ENCODE results near the gene PDE6D.

The PDE6D gene

GRCh38 chr2:231780909-231781797 lies at the start of gene PDE6D:
PDE6D (minus strand) TSS chr2:231781282; CDS start chr2:231781114, 168 bp downstream.
- H3K36me3 ChIP-seq (ENCODE audit: insufficient read depth, low read depth, low read length): no peaks in the 10 kb centered on the region
- peaks cover 14% of the 10 kb centered on the region for H3K27me3 ChIP-seq (ENCODE audit: insufficient read depth, low read length)
- H3K9me3 ChIP-seq (ENCODE audit: insufficient read depth, low read depth, low read length): no peaks in the 10 kb centered on the region
- no peak within 1 kb of the TSS for H3K27ac ChIP-seq (ENCODE audit: low read length)
- peak within 1 kb of the TSS; percentile 59; the same call in 1 of the 2 replicates for H3K9ac ChIP-seq (ENCODE audit: low read depth, low read length)
- H3K4me1 ChIP-seq (ENCODE audit: insufficient read depth, low read length): peaks cover 13% of the 10 kb centered on the region; the same call in 1 of the 2 replicates
- H3K4me3 ChIP-seq (ENCODE audit: low read length): peak within 1 kb of the TSS; percentile 77

- Histone ChIP-seq H3K9me3 (ENCODE audit: insufficient read depth, low read depth, low read length) (peaks cover 11% of the 10 kb centered on the region; the same call in 1 of the 2 replicates), H3K36me3 (ENCODE audit: insufficient read depth, low read depth, low read length) (no peaks in the 10 kb centered on the region), H3K27me3 (ENCODE audit: insufficient read depth, low read length) (no peaks in the 10 kb centered on the region), H3K4me3 (ENCODE audit: low read length) (no peak overlapping the region), H3K4me1 (ENCODE audit: insufficient read depth, low read length) (no peaks in the 10 kb centered on the region), H3K9ac (ENCODE audit: low read depth, low read length) (no peak overlapping the region), H3K27ac (ENCODE audit: low read length) (no peak overlapping the region)
Observed at GRCh38 chr2:231821908-231822307, 40.8 kb upstream of the PDE6D start.

GRCh38 chr2:231820786-231821303 lies 39.8 kb upstream of the PDE6D start:
- Histone ChIP-seq H3K36me3 (ENCODE audit: insufficient read depth, low read depth, low read length) (no peaks in the 10 kb centered on the region), H3K9ac (ENCODE audit: low read depth, low read length) (no peak overlapping the region), H3K9me3 (ENCODE audit: insufficient read depth, low read depth, low read length) (peaks cover 11% of the 10 kb centered on the region; the same call in 1 of the 2 replicates), H3K27ac (ENCODE audit: low read length) (no peak overlapping the region), H3K4me1 (ENCODE audit: insufficient read depth, low read length) (no peaks in the 10 kb centered on the region), H3K4me3 (ENCODE audit: low read length) (no peak overlapping the region), H3K27me3 (ENCODE audit: insufficient read depth, low read length) (no peaks in the 10 kb centered on the region)

GRCh38 chr2:231819447-231820042 lies 38.5 kb upstream of the PDE6D start:
- Histone ChIP-seq H3K9me3 (ENCODE audit: insufficient read depth, low read depth, low read length) (peaks cover 11% of the 10 kb centered on the region; the same call in 1 of the 2 replicates), H3K4me3 (ENCODE audit: low read length) (no peak overlapping the region), H3K27me3 (ENCODE audit: insufficient read depth, low read length) (no peaks in the 10 kb centered on the region), H3K9ac (ENCODE audit: low read depth, low read length) (no peak overlapping the region), H3K27ac (ENCODE audit: low read length) (no peak overlapping the region), H3K4me1 (ENCODE audit: insufficient read depth, low read length) (no peaks in the 10 kb centered on the region), H3K36me3 (ENCODE audit: insufficient read depth, low read depth, low read length) (no peaks in the 10 kb centered on the region)

GRCh38 chr2:231816327-231817026 lies 35.4 kb upstream of the PDE6D start:
- H3K9me3 ChIP-seq (ENCODE audit: insufficient read depth, low read depth, low read length): peaks cover 1% of the 10 kb centered on the region; the same call in 1 of the 2 replicates
- H3K9ac ChIP-seq (ENCODE audit: low read depth, low read length): no peak overlapping the region
- no peak overlapping the region for H3K27ac ChIP-seq (ENCODE audit: low read length)
- no peaks in the 10 kb centered on the region for H3K27me3 ChIP-seq (ENCODE audit: insufficient read depth, low read length)
- H3K4me3 ChIP-seq (ENCODE audit: low read length): no peak overlapping the region
- H3K4me1 ChIP-seq (ENCODE audit: insufficient read depth, low read length): no peaks in the 10 kb centered on the region
- H3K36me3 ChIP-seq (ENCODE audit: insufficient read depth, low read depth, low read length): no peaks in the 10 kb centered on the region

- Histone ChIP-seq H3K36me3 (ENCODE audit: insufficient read depth, low read depth, low read length) (peaks cover 46% of the 10 kb centered on the region), H3K27me3 (ENCODE audit: insufficient read depth, low read length) (no peaks in the 10 kb centered on the region), H3K4me3 (ENCODE audit: low read length) (no peak overlapping the region), H3K27ac (ENCODE audit: low read length) (no peak overlapping the region), H3K9me3 (ENCODE audit: insufficient read depth, low read depth, low read length) (no peaks in the 10 kb centered on the region), H3K9ac (ENCODE audit: low read depth, low read length) (no peak overlapping the region), H3K4me1 (ENCODE audit: insufficient read depth, low read length) (no peaks in the 10 kb centered on the region)
Observed at GRCh38 chr2:231810905-231811304, 29.8 kb upstream of the PDE6D start.

GRCh38 chr2:231807020-231807419 lies 25.9 kb upstream of the PDE6D start:
- no peaks in the 10 kb centered on the region for H3K9me3 ChIP-seq (ENCODE audit: insufficient read depth, low read depth, low read length)
- H3K9ac ChIP-seq (ENCODE audit: low read depth, low read length): no peak overlapping the region
- no peak overlapping the region for H3K4me3 ChIP-seq (ENCODE audit: low read length)
- no peaks in the 10 kb centered on the region for H3K27me3 ChIP-seq (ENCODE audit: insufficient read depth, low read length)
- H3K36me3 ChIP-seq (ENCODE audit: insufficient read depth, low read depth, low read length): peaks cover 65% of the 10 kb centered on the region
- peaks cover 4% of the 10 kb centered on the region; the same call in 1 of the 2 replicates for H3K4me1 ChIP-seq (ENCODE audit: insufficient read depth, low read length)
- H3K27ac ChIP-seq (ENCODE audit: low read length): no peak overlapping the region

- peaks cover 76% of the 10 kb centered on the region for H3K36me3 ChIP-seq (ENCODE audit: insufficient read depth, low read depth, low read length)
- no peak overlapping the region for H3K9ac ChIP-seq (ENCODE audit: low read depth, low read length)
- no peaks in the 10 kb centered on the region for H3K9me3 ChIP-seq (ENCODE audit: insufficient read depth, low read depth, low read length)
- no peak overlapping the region for H3K4me3 ChIP-seq (ENCODE audit: low read length)
- H3K27ac ChIP-seq (ENCODE audit: low read length): no peak overlapping the region
- H3K27me3 ChIP-seq (ENCODE audit: insufficient read depth, low read length): no peaks in the 10 kb centered on the region
- H3K4me1 ChIP-seq (ENCODE audit: insufficient read depth, low read length): peaks cover 4% of the 10 kb centered on the region; the same call in 1 of the 2 replicates
Observed at GRCh38 chr2:231803501-231804138, 22.5 kb upstream of the PDE6D start.

GRCh38 chr2:231800493-231801091 lies 19.5 kb upstream of the PDE6D start:
- Histone ChIP-seq H3K36me3 (ENCODE audit: insufficient read depth, low read depth, low read length) (peaks cover 69% of the 10 kb centered on the region), H3K4me3 (ENCODE audit: low read length) (no peak overlapping the region), H3K27ac (ENCODE audit: low read length) (no peak overlapping the region), H3K4me1 (ENCODE audit: insufficient read depth, low read length) (peaks cover 4% of the 10 kb centered on the region; the same call in 1 of the 2 replicates), H3K27me3 (ENCODE audit: insufficient read depth, low read length) (no peaks in the 10 kb centered on the region), H3K9ac (ENCODE audit: low read depth, low read length) (no peak overlapping the region), H3K9me3 (ENCODE audit: insufficient read depth, low read depth, low read length) (no peaks in the 10 kb centered on the region)

GRCh38 chr2:231795525-231796327 lies 14.6 kb upstream of the PDE6D start:
- Histone ChIP-seq H3K9me3 (ENCODE audit: insufficient read depth, low read depth, low read length) (no peaks in the 10 kb centered on the region), H3K9ac (ENCODE audit: low read depth, low read length) (no peak overlapping the region), H3K4me1 (ENCODE audit: insufficient read depth, low read length) (no peaks in the 10 kb centered on the region), H3K27ac (ENCODE audit: low read length) (no peak overlapping the region), H3K36me3 (ENCODE audit: insufficient read depth, low read depth, low read length) (peaks cover 79% of the 10 kb centered on the region), H3K4me3 (ENCODE audit: low read length) (no peak overlapping the region), H3K27me3 (ENCODE audit: insufficient read depth, low read length) (no peaks in the 10 kb centered on the region)
